OCI-LY1 (cell line): ENCODE measurements around the gene CSK.

Experiments
- EZH2 ChIP-seq: fragments of 200-600 bp; sonication (generic), shearing (Covaris generic); IDR thresholded peaks from 2 replicates; pipeline ENCODE4 v1.8.0; 2017; ENCODE audit warnings: borderline replicate concordance, mixed run types, mild to moderate bottlenecking, antibody characterized with exemption, low read length, moderate library complexity, mixed read lengths
- TF ChIP-seq, protein P1 (sequence below): fragments of 200-600 bp; sonication (generic), shearing (Covaris generic); IDR thresholded peaks from 2 replicates; pipeline ENCODE4 v1.5.1; 2017; ENCODE audit warnings: mild to moderate bottlenecking, antibody characterized with exemption, low read length, moderate library complexity, mixed read lengths

DNA sequence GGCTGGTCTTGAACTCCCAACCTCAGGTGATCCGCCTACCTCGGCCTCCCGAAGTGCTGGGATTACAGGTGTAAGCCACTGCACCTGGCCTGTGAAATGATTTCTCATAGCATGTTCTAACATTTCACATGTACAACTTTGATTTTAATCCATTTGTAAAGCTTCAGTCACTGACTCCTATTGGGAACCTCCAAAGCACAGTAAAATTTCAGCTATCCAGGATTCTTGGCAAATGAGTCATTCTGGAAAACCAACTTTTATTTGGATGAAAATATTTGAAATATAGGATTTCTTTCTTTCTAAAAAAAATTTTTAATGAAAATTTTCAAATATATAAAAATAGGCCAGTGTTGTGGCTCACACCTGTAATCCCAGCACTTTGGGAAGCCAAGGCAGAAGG, 28.1 kb downstream of the CSK start:
- TF ChIP-seq, protein P1, sequence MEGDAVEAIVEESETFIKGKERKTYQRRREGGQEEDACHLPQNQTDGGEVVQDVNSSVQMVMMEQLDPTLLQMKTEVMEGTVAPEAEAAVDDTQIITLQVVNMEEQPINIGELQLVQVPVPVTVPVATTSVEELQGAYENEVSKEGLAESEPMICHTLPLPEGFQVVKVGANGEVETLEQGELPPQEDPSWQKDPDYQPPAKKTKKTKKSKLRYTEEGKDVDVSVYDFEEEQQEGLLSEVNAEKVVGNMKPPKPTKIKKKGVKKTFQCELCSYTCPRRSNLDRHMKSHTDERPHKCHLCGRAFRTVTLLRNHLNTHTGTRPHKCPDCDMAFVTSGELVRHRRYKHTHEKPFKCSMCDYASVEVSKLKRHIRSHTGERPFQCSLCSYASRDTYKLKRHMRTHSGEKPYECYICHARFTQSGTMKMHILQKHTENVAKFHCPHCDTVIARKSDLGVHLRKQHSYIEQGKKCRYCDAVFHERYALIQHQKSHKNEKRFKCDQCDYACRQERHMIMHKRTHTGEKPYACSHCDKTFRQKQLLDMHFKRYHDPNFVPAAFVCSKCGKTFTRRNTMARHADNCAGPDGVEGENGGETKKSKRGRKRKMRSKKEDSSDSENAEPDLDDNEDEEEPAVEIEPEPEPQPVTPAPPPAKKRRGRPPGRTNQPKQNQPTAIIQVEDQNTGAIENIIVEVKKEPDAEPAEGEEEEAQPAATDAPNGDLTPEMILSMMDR, result no peak
- TF ChIP-seq EZH2, result no peak
